Measurements from ENCODE around the gene MAP3K15. TPM values are rescaled to one million over a fixed set of nuclear protein-coding genes. Genes with fewer than 3 reads are reported as not detected.

The MAP3K15 gene
- total and polyA plus RNA-seq, 2 of the 13 experiments (the other 11 are each of a cell fraction or from before 2014, with no cell fraction given) = 3.9 to 6.4 TPM

- TF ChIP-seq BCL3 (CRISPR knock-in tag; IDR thresholded peaks at IDR 0.05) (no peak), HDAC6 (IDR thresholded peaks at IDR 0.05; ENCODE audit: low read depth, low read length) (no peak)
Observed at GRCh38 chrX:19540076-19540475, 24.8 kb upstream of the MAP3K15 start (continued).

GRCh38 chrX:19539665-19540064 is 24.4 kb upstream of the MAP3K15 start:
- 100% methylated on average over 2 of the region's 4 CpGs for WGBS (ENCODE audit: low lambda C conversion rate)
- Histone ChIP-seq H3K4me2 (ENCODE audit: low read depth, low read length) (no peak overlapping the region), H2AFZ (ENCODE audit: low read length) (no peak overlapping the region), H3K9ac (ENCODE audit: insufficient read depth, low read depth, low read length) (no peak overlapping the region), H4K20me1 (ENCODE audit: insufficient read depth, low read length) (no peaks in the 10 kb centered on the region), H3K4me1 (ENCODE audit: insufficient read depth, low read length) (no peaks in the 10 kb centered on the region), H3K36me3 (replicated peaks in 1 of 2; ENCODE audit: control insufficient read depth in 1 of 2, insufficient read depth in 2 of 2, low read length in 2 of 2) (no peaks in the 10 kb centered on the region; a peak in 2 of 5 replicates), H3K27ac (ENCODE audit: extremely low read length, insufficient read depth, low read length) (no peak overlapping the region), H3K27me3 (ENCODE audit: control insufficient read depth in 1 of 2, insufficient read depth in 2 of 2, low read length in 2 of 2) (no peaks in the 10 kb centered on the region), H3K9me3 (ENCODE audit: low read length) (no peaks in the 10 kb centered on the region), H3K4me3 (replicated peaks in 1 of 3; ENCODE audit: insufficient read depth in 1 of 3, low read depth in 2 of 3, low read length in 3 of 3) (no peak overlapping the region), H3K79me2 (ENCODE audit: insufficient read depth, low read length) (no peaks in the 10 kb centered on the region)
- FAIRE-seq (no peak), DNase-seq (ENCODE audit: low spot score) (no peak), ATAC-seq (no peak)
- in situ Hi-C loops (cut with HindIII; ENCODE audit: extremely low pct_ligation_motif_present, low pct_unique_long_range_greater_than_20kb) (loop anchor here (10.0 kb wide), 1 partner anchor 345 kb away; the partner anchor contains the start of gene SH3KBP1), intact Hi-C loops (cut with micrococcal nuclease; ENCODE audit: unreplicated experiment) (loop anchor here (5.0 kb wide), 1 partner anchor 167 kb away; no protein-coding TSS in a partner anchor)
- no TSS peak for BruUV-seq (replicated peaks)
- POLR2A ChIA-PET = no interaction called here
- TF ChIP-seq EZH2 (conservative IDR thresholded peaks at IDR 0.05; ENCODE audit: low read depth, low read length) = no peak
- no peak for TF ChIP-seq PCBP2 (optimal IDR thresholded peaks at IDR 0.05; ENCODE audit: low read depth, low read length, poor library complexity, severe bottlenecking)
- no peak for TF ChIP-seq KLF16 (CRISPR knock-in tag; IDR thresholded peaks at IDR 0.05)
- no peak for TF ChIP-seq ZFX (CRISPR knock-in tag; IDR thresholded peaks at IDR 0.05; ENCODE audit: low read depth)
- TF ChIP-seq SRSF1 (optimal IDR thresholded peaks at IDR 0.05; ENCODE audit: low read depth, low read length) = no peak
- no peak for TF ChIP-seq MTA1 (CRISPR knock-in tag; IDR thresholded peaks at IDR 0.05; ENCODE audit: borderline replicate concordance)
- TF ChIP-seq NBN (conservative IDR thresholded peaks at IDR 0.05) = no peak
- no peak for TF ChIP-seq TCF7L2 (IDR thresholded peaks at IDR 0.05; ENCODE audit: low read depth, low read length)
- TF ChIP-seq HNF4A (CRISPR knock-in tag; IDR thresholded peaks at IDR 0.05) = no peak
- no peak for TF ChIP-seq RBAK (CRISPR knock-in tag; IDR thresholded peaks at IDR 0.05)
- no peak for TF ChIP-seq ZNF776 (CRISPR knock-in tag; IDR thresholded peaks at IDR 0.05)
- no peak for TF ChIP-seq ZNF629 (CRISPR knock-in tag; conservative IDR thresholded peaks at IDR 0.05)
- TF ChIP-seq POGZ (CRISPR knock-in tag; IDR thresholded peaks at IDR 0.05) = no peak
- no peak for TF ChIP-seq PLSCR1 (CRISPR knock-in tag; IDR thresholded peaks at IDR 0.05; ENCODE audit: borderline replicate concordance)
- TF ChIP-seq ATRX (CRISPR knock-in tag; IDR thresholded peaks at IDR 0.05; ENCODE audit: borderline replicate concordance) = no peak
- TF ChIP-seq ZNF546 (CRISPR knock-in tag; conservative IDR thresholded peaks at IDR 0.05) = no peak
- CTCF ChIA-PET (ENCODE audit: low intra/inter-chr PET ratio, low total read pairs) = no interaction called here
